H1 (cell line): ENCODE measurements around the gene CCDC73. TPM values are rescaled to one million over a fixed set of nuclear protein-coding genes. Genes with fewer than 3 reads are reported as not detected.

Experiments used
- CTCF ChIA-PET: fragments of 300-600 bp; sonication (Branson Sonifier 250); formaldehyde crosslinking; loops from one replicate; lab custom pipeline; 2021; ENCODE audit not compliant: partially characterized antibody; lab: Charles Lee
- POLR2A ChIA-PET: fragments of 300-600 bp; sonication (Branson Sonifier 250); formaldehyde crosslinking; loops from one replicate; lab custom pipeline; 2021; ENCODE audit warnings: inconsistent platforms; ENCODE audit not compliant: partially characterized antibody; lab: Charles Lee
- DNase-seq, 2 experiments: peaks; one replicate each; pipeline versions ENCODE4 v3.0.0 to v3.0.0-alpha.2; 2010 to 2022; ENCODE audit warnings: low spot score in 2 of 2, low read depth in 1 of 2, mixed read lengths in 1 of 2
- FAIRE-seq: peaks from 2 replicates; lab custom pipeline; 2011; peaks lifted over from hg19 to GRCh38; lab: Jason Lieb, UNC
- H2AFZ ChIP-seq: 2 replicates; pipeline ENCODE4 v1.8.1; 2012; ENCODE audit warnings: low read length, inconsistent platforms
- H2AK5ac ChIP-seq: 2 replicates; pipeline ENCODE4 v1.6.1; 2013; ENCODE audit warnings: low read depth, low read length
- H2BK120ac ChIP-seq: replicated peaks from 2 replicates; pipeline ENCODE3; 2013; ENCODE audit warnings: low read depth, low read length, inconsistent platforms
- H2BK12ac ChIP-seq: 2 replicates; pipeline ENCODE4 v1.6.1; 2013; ENCODE audit warnings: low read depth, low read length
- H2BK15ac ChIP-seq: 2 replicates; pipeline ENCODE4 v1.6.1; 2013; ENCODE audit warnings: low read length
- H2BK20ac ChIP-seq: 2 replicates; pipeline ENCODE4 v1.6.1; 2013; ENCODE audit warnings: low read length
- H2BK5ac ChIP-seq: 2 replicates; pipeline ENCODE4 v1.6.1; 2013; ENCODE audit warnings: low read depth, low read length
- H3K14ac ChIP-seq: 2 replicates; pipeline ENCODE4 v1.6.1; 2013; ENCODE audit warnings: inconsistent platforms; ENCODE audit not compliant: insufficient read length
- H3K18ac ChIP-seq: 2 replicates; pipeline ENCODE4 v1.6.1; 2013; ENCODE audit warnings: low read length; ENCODE audit errors: extremely low read depth
- H3K23ac ChIP-seq: 2 replicates; pipeline ENCODE4 v1.6.1; 2013; ENCODE audit warnings: inconsistent platforms; ENCODE audit not compliant: insufficient read length
- H3K23me2 ChIP-seq: 2 replicates; pipeline ENCODE4 v1.6.1; 2013; ENCODE audit warnings: low read depth, low read length
- H3K27ac ChIP-seq: 2 replicates; pipeline ENCODE4 v1.6.1; 2011; ENCODE audit warnings: low read depth, low read length, inconsistent platforms
- H3K27me3 ChIP-seq, 4 experiments: replicated peaks in 1 of 4; 1 replicate in 1 of 4; 2 replicates in 3 of 4; pipeline versions ENCODE4 v1.6.1 to v1.8.1; 2011 to 2013; ENCODE audit warnings: low read length in 3 of 4, mild to moderate bottlenecking in 3 of 4, inconsistent platforms in 2 of 4, mixed read lengths in 2 of 4, moderate library complexity in 1 of 4; ENCODE audit not compliant: control insufficient read depth in 3 of 4, insufficient read depth in 3 of 4; ENCODE audit errors: extremely low read depth in 1 of 4
- H3K36me3 ChIP-seq, 4 experiments: 2 replicates each; pipeline versions ENCODE4 v1.6.1 to v1.8.1; 2011 to 2013; ENCODE audit warnings: mild to moderate bottlenecking in 4 of 4, low read length in 3 of 4, moderate library complexity in 2 of 4, control low read depth in 1 of 4, inconsistent platforms in 1 of 4; ENCODE audit not compliant: insufficient read depth in 4 of 4, control insufficient read depth in 2 of 4
- H3K4ac ChIP-seq: replicated peaks from 2 replicates; pipeline ENCODE3; 2013; ENCODE audit warnings: low read length, low read depth, mixed read lengths, inconsistent platforms; ENCODE audit not compliant: insufficient read length
- H3K4me1 ChIP-seq, 4 experiments: replicated peaks in 1 of 4; 1 replicate in 1 of 4; 2 replicates in 3 of 4; pipeline versions ENCODE4 v1.6.1 to v1.8.1; 2011 to 2013; ENCODE audit warnings: low read length in 3 of 4, inconsistent platforms in 2 of 4, mixed read lengths in 1 of 4; ENCODE audit not compliant: insufficient read depth in 4 of 4, control insufficient read depth in 3 of 4
- H3K4me2 ChIP-seq, 2 experiments: 2 replicates each; pipeline versions ENCODE4 v1.6.1 to v1.8.1; 2011 to 2013; ENCODE audit warnings: low read depth in 2 of 2, low read length in 2 of 2, control low read depth in 1 of 2, inconsistent platforms in 1 of 2, mild to moderate bottlenecking in 1 of 2; ENCODE audit not compliant: insufficient read depth in 1 of 2
- H3K4me3 ChIP-seq, 4 experiments: fragments of 200-600, 300-600 bp in 1 of 4; sonication (generic), shearing (Covaris generic), sonication (Bioruptor Twin) in 1 of 4; 2 replicates each; pipeline versions ENCODE4 v1.5.1 to v1.8.1; 2011 to 2016; ENCODE audit warnings: low read length in 4 of 4, low read depth in 3 of 4, control low read depth in 2 of 4, inconsistent platforms in 2 of 4, mild to moderate bottlenecking in 2 of 4, mixed read lengths in 1 of 4, moderate library complexity in 1 of 4; ENCODE audit not compliant: insufficient read depth in 2 of 4; ENCODE audit errors: extremely low read depth in 1 of 4
- H3K56ac ChIP-seq: replicated peaks from 2 replicates; pipeline ENCODE3; 2013; ENCODE audit warnings: low read depth, mild to moderate bottlenecking, mixed read lengths, low read length, inconsistent platforms; ENCODE audit not compliant: insufficient read length
- H3K79me1 ChIP-seq: 2 replicates; pipeline ENCODE4 v1.6.1; 2013; ENCODE audit warnings: low read depth, low read length, control low read depth
- H3K79me2 ChIP-seq, 2 experiments: 2 replicates each; pipeline versions ENCODE4 v1.6.1 to v1.8.1; 2012 to 2013; ENCODE audit warnings: low read length in 2 of 2, mild to moderate bottlenecking in 2 of 2, inconsistent platforms in 1 of 2; ENCODE audit not compliant: insufficient read depth in 2 of 2, control insufficient read depth in 1 of 2
- H3K9ac ChIP-seq, 4 experiments: replicated peaks in 1 of 4; 1 replicate in 1 of 4; 2 replicates in 3 of 4; pipeline versions ENCODE4 v1.6.1 to v1.8.1; 2011 to 2013; ENCODE audit warnings: low read depth in 3 of 4, low read length in 3 of 4, control low read depth in 2 of 4, mild to moderate bottlenecking in 2 of 4, moderate library complexity in 2 of 4, inconsistent platforms in 1 of 4; ENCODE audit errors: extremely low read depth in 1 of 4
- H3K9me3 ChIP-seq, 2 experiments: 2 replicates each; pipeline versions ENCODE4 v1.6.1 to v1.8.1; 2012 to 2013; ENCODE audit warnings: mild to moderate bottlenecking in 2 of 2, moderate library complexity in 2 of 2, control low read depth in 1 of 2, inconsistent platforms in 1 of 2, low read depth in 1 of 2, low read length in 1 of 2, mixed read lengths in 1 of 2; ENCODE audit not compliant: insufficient read depth in 2 of 2
- H4K20me1 ChIP-seq, 2 experiments: replicated peaks in 1 of 2; 2 replicates each; pipeline versions ENCODE3 to v1.8.1; 2011 to 2013; ENCODE audit warnings: inconsistent platforms in 2 of 2, low read length in 2 of 2, mild to moderate bottlenecking in 1 of 2; ENCODE audit not compliant: insufficient read depth in 2 of 2, control insufficient read depth in 1 of 2
- H4K5ac ChIP-seq: 2 replicates; pipeline ENCODE4 v1.6.1; 2013; ENCODE audit warnings: low read length, low read depth, mixed read lengths, inconsistent platforms; ENCODE audit not compliant: insufficient read length
- H4K8ac ChIP-seq: 2 replicates; pipeline ENCODE4 v1.8.0; 2013; ENCODE audit warnings: mild to moderate bottlenecking, moderate library complexity, low read length, inconsistent platforms; ENCODE audit not compliant: insufficient read depth; ENCODE audit errors: extremely low read depth
- H4K91ac ChIP-seq: replicated peaks from 2 replicates; pipeline ENCODE3; 2013; ENCODE audit warnings: low read length, mixed read lengths, inconsistent platforms; ENCODE audit not compliant: insufficient read length
- BACH1 ChIP-seq: IDR thresholded peaks from 2 replicates; pipeline ENCODE4 v1.6.1; 2012; ENCODE audit warnings: low read length, improper control_type of control experiment
- BCL11A ChIP-seq, 2 experiments: IDR thresholded peaks; one replicate each; pipeline ENCODE4 v1.6.1; 2011; ENCODE audit warnings: low read depth in 2 of 2, low read length in 2 of 2, mild to moderate bottlenecking in 2 of 2
- CTBP2 ChIP-seq: IDR thresholded peaks from 2 replicates; pipeline ENCODE4 v1.7.0; 2011; ENCODE audit warnings: borderline replicate concordance, mild to moderate bottlenecking, moderate library complexity, mixed read lengths, low read length; ENCODE audit not compliant: insufficient read depth, insufficient read length
- GABPA ChIP-seq: IDR thresholded peaks from 2 replicates; pipeline ENCODE4 v1.6.1; 2011; ENCODE audit warnings: mild to moderate bottlenecking, low read length, moderate library complexity, borderline replicate concordance; ENCODE audit not compliant: insufficient read depth
- GTF2F1 ChIP-seq: IDR thresholded peaks from 2 replicates; pipeline ENCODE4 v1.6.1; 2012; ENCODE audit warnings: low read depth, low read length, improper control_type of control experiment, borderline replicate concordance
- POLR2AphosphoS5 ChIP-seq: IDR thresholded peaks from 2 replicates; pipeline ENCODE4 v1.6.1; 2011; ENCODE audit warnings: low read depth, low read length
- SIN3A ChIP-seq, 2 experiments: IDR thresholded peaks in 1 of 2; conservative IDR thresholded peaks in 1 of 2; 2 replicates each; pipeline ENCODE4 v1.6.1; 2011 to 2012; ENCODE audit warnings: low read length in 2 of 2, improper control_type of control experiment in 1 of 2, low read depth in 1 of 2, mild to moderate bottlenecking in 1 of 2
- SUZ12 ChIP-seq: fragments of 200-600 bp; sonication (generic); IDR thresholded peaks from 2 replicates; pipeline ENCODE4 v1.6.1; 2012; ENCODE audit warnings: mild to moderate bottlenecking, inconsistent platforms, low read length, moderate library complexity, mixed read lengths
- TBP ChIP-seq: IDR thresholded peaks from 2 replicates; pipeline ENCODE4 v1.6.1; 2011; ENCODE audit warnings: low read depth, low read length, improper control_type of control experiment
- WGBS, 2 experiments: shearing (Covaris generic) in 1 of 2; methylation state at CpG; one replicate each; pipeline versions ENCODE4 v1.1.6 to v1.1.7; 2013 to 2015; ENCODE audit warnings: low lambda C conversion rate in 2 of 2, mixed read lengths in 2 of 2, inconsistent platforms in 1 of 2, low coverage in 1 of 2, missing lambda C conversion rate in 1 of 2; ENCODE audit not compliant: insufficient replicate concordance in 2 of 2, insufficient coverage in 1 of 2, insufficient read length in 1 of 2; ENCODE audit errors: extremely low coverage in 1 of 2, missing lambda C conversion rate in 1 of 2; 5-methylcytosine and 5-hydroxymethylcytosine counted together
- polyA plus RNA-seq, 7 experiments: library from polyadenylated mRNA; depleted of rRNA in 3 of 7; stranded (reverse) in 5 of 7; unstranded in 2 of 7; fragments of >200 nt in 5 of 7; fragments of 200-250 nt in 2 of 7; gene quantifications; 1 replicate in 5 of 7; 2 replicates in 1 of 7; 4 replicates in 1 of 7; pipeline versions ENCODE4 v1.2.1 to v1.2.3, GENCODE V29; 2011 to 2013; ENCODE audit warnings: missing spikeins in 2 of 7, mixed read lengths in 2 of 7
- total RNA-seq: library from RNA; stranded (reverse); fragmentation: NEBNext Ultra II Directional; extraction: Animal tissue kit (Norgen Biotek cat#: 25700); gene quantifications from 2 replicates; pipeline ENCODE4 v1.2.1, GENCODE V29; 2021

Gene CCDC73
- total and polyA plus RNA-seq, 2 of the 8 experiments (the other 6 are each of a cell fraction or from before 2014, with no cell fraction given): not detected

GRCh38 chr11:32583459-32584271 lies 210.8 kb downstream of the CCDC73 start, which contains the start of gene EIF3M:
Gene EIF3M, plus strand, starts transcription at chr11:32583831. Its CDS starts 57 bp downstream, at chr11:32583888.
- FAIRE-seq: peak; percentile 24
- WGBS, 2 experiments: 1% methylated on average over 57 of the region's 70 CpGs; no CpG with 5 or more reads in 1 of the 2 experiments
- peaks cover 34 to 49% of the 10 kb centered on the region in 2 experiments for H3K79me2 ChIP-seq
- TF ChIP-seq SUZ12 (no peak), GABPA (peak; percentile 96), BCL11A (IDR thresholded peaks at IDR 0.05; ENCODE audit: low read depth in 2 of 2, low read length in 2 of 2) (no peak), TBP (peak; percentile 76; the same call in 1 of the 2 replicates), CTBP2 (no peak), POLR2AphosphoS5 (peak; percentile 95), GTF2F1 (peak; percentile 39; the same call in 1 of the 2 replicates), SIN3A (conservative IDR thresholded peaks at IDR 0.05 in 1 of 2, IDR thresholded peaks at IDR 0.05 in 1 of 2; ENCODE audit: low read depth in 1 of 2, low read length in 2 of 2) (peak; percentile 50 to 89; a peak in 2 of 4 replicates), BACH1 (no peak)

More at GRCh38 chr11:32583459-32584271, 210.8 kb downstream of the CCDC73 start, which contains the start of gene EIF3M:
- Histone ChIP-seq H3K79me1 (no peaks in the 10 kb centered on the region; the same call in none of the 2 replicates), H3K4me3 (peak within 1 kb of the TSS; percentile 67 to 99 (median 94)), H4K8ac (peak within 1 kb of the TSS; percentile 95; the same call in 1 of the 2 replicates), H3K4me2 (peak within 1 kb of the TSS; percentile 63 to 75), H3K4ac (peak within 1 kb of the TSS; percentile 66), H3K9ac (peak within 1 kb of the TSS; percentile 87 to 92 (median 89)), H3K4me1 (peaks cover 0 to 2% (median under 1%) of the 10 kb centered on the region in 4 experiments; a peak in 3 of 7 replicates), H4K91ac (peak within 1 kb of the TSS; percentile 7), H2AFZ (peak within 1 kb of the TSS; percentile 96), H3K23ac (no peak within 1 kb of the TSS), H4K5ac (peak within 1 kb of the TSS; percentile 69), H3K9me3 (no peaks in the 10 kb centered on the region), H3K27me3 (no peaks in the 10 kb centered on the region), H3K14ac (no peak within 1 kb of the TSS), H3K27ac (peak within 1 kb of the TSS; percentile 69; the same call in 1 of the 2 replicates), H2BK120ac (no peak within 1 kb of the TSS), H3K56ac (peak within 1 kb of the TSS; percentile 54), H2BK12ac (peak within 1 kb of the TSS; percentile 71), H2BK15ac (peak within 1 kb of the TSS; percentile 36; the same call in 1 of the 2 replicates), H2AK5ac (no peak within 1 kb of the TSS), H2BK5ac (peak within 1 kb of the TSS; percentile 90), H3K23me2 (peaks cover 5% of the 10 kb centered on the region; the same call in 1 of the 2 replicates), H2BK20ac (no peak within 1 kb of the TSS), H4K20me1 (peaks cover 5 to 6% of the 10 kb centered on the region in 2 experiments), H3K36me3 (peaks cover 0 to 5% (median 4%) of the 10 kb centered on the region in 4 experiments; a peak in 6 of 8 replicates), H3K18ac (peak within 1 kb of the TSS; percentile 83; the same call in 1 of the 2 replicates)
- POLR2A ChIA-PET: interaction anchor here (0.5 to 1.9 kb wide), 19 partner anchors 9 to 501 kb away, joined by 3 to 7 read pairs (median 4); no protein-coding TSS in a partner anchor
- DNase-seq: peak; percentile 92 to 94
- CTCF ChIA-PET: interaction anchor here (1.1 kb wide), 1 partner anchor 226 kb away, joined by 3 read pairs; no protein-coding TSS in a partner anchor
